GM23248 (cell line): ENCODE results near the gene SLC22A3. TPM values are rescaled to one million over a fixed set of nuclear protein-coding genes. Genes with fewer than 3 reads are reported as not detected.
"Not testable (repeated sequence)": the region's sequence is repeated elsewhere in the genome, so short reads cannot be mapped to it uniquely, and the experiment has no call there.

Experiments used
- DNase-seq: peaks from one replicate; pipeline ENCODE4 v3.0.0-alpha.2; 2015
- H2AFZ ChIP-seq: fragments of 200-600 bp; sonication (generic); 2 replicates; pipeline ENCODE4 v1.6.1; 2016; ENCODE audit warnings: antibody characterized with exemption
- H3F3A ChIP-seq: fragments of 200-600 bp; sonication (generic); 2 replicates; pipeline ENCODE4 v1.6.1; 2016; ENCODE audit warnings: mild to moderate bottlenecking, antibody characterized with exemption, mixed run types; ENCODE audit not compliant: insufficient read depth
- H3K27ac ChIP-seq: fragments of 200-600 bp; sonication (generic); 2 replicates; pipeline ENCODE4 v1.5.1; 2016; ENCODE audit warnings: mild to moderate bottlenecking
- H3K27me3 ChIP-seq: fragments of 200-600 bp; sonication (generic); replicated peaks from 2 replicates; pipeline ENCODE4 v1.6.1; 2016; ENCODE audit warnings: mild to moderate bottlenecking; ENCODE audit not compliant: insufficient read depth
- H3K36me3 ChIP-seq: fragments of 200-600 bp; sonication (generic); 2 replicates; pipeline ENCODE4 v1.6.1; 2016; ENCODE audit warnings: low read depth, mild to moderate bottlenecking
- H3K4me1 ChIP-seq: fragments of 200-600 bp; sonication (generic); 2 replicates; pipeline ENCODE4 v1.6.1; 2016; ENCODE audit warnings: mild to moderate bottlenecking; ENCODE audit not compliant: insufficient read depth
- H3K4me2 ChIP-seq: fragments of 200-600 bp; sonication (generic); one replicate; pipeline ENCODE4 v1.6.1; 2016; ENCODE audit warnings: mild to moderate bottlenecking; ENCODE audit not compliant: unreplicated experiment
- H3K4me3 ChIP-seq: fragments of 200-600 bp; sonication (generic); 2 replicates; pipeline ENCODE4 v1.5.1; 2016; ENCODE audit warnings: mild to moderate bottlenecking
- H3K79me2 ChIP-seq: fragments of 200-600 bp; sonication (generic); 2 replicates; pipeline ENCODE4 v1.6.1; 2016; ENCODE audit warnings: mild to moderate bottlenecking; ENCODE audit not compliant: insufficient read depth
- H3K9ac ChIP-seq: fragments of 200-600 bp; sonication (generic); 2 replicates; pipeline ENCODE4 v1.6.1; 2016; ENCODE audit warnings: mild to moderate bottlenecking
- H3K9me2 ChIP-seq: fragments of 200-600 bp; sonication (generic); 2 replicates; pipeline ENCODE4 v1.6.1; 2016; ENCODE audit warnings: mixed run types, mild to moderate bottlenecking, moderate library complexity; ENCODE audit not compliant: insufficient read depth
- H3K9me3 ChIP-seq: fragments of 200-600 bp; sonication (generic); one replicate; pipeline ENCODE4 v1.6.1; 2017; ENCODE audit warnings: low read depth
- H4K20me1 ChIP-seq: fragments of 200-600 bp; sonication (generic); 2 replicates; pipeline ENCODE4 v1.6.0; 2016; ENCODE audit not compliant: insufficient read depth
- EZH2 ChIP-seq: fragments of 200-600 bp; sonication (generic); IDR thresholded peaks from 2 replicates; pipeline ENCODE4 v1.6.1; 2018; ENCODE audit warnings: antibody characterized with exemption, mild to moderate bottlenecking; ENCODE audit not compliant: insufficient read depth, poor library complexity, severe bottlenecking
- EZH2phosphoT487 ChIP-seq: fragments of 200-600 bp; sonication (generic); IDR thresholded peaks from 2 replicates; pipeline ENCODE4 v1.6.1; 2018; ENCODE audit warnings: antibody characterized with exemption, moderate library complexity, mild to moderate bottlenecking, low read depth; ENCODE audit not compliant: insufficient read depth
- WGBS, 2 experiments: methylation state at CpG; one replicate each; pipeline ENCODE4 v1.1.6; 2015 to 2017; ENCODE audit warnings: low lambda C conversion rate in 2 of 2, low coverage in 1 of 2; ENCODE audit errors: missing lambda C conversion rate in 2 of 2; 5-methylcytosine and 5-hydroxymethylcytosine counted together
- in situ Hi-C: fragments of 300-500 bp; cut with MboI; formaldehyde crosslinking; loops from 2 replicates; pipeline ENCODE4 v1.15.0; 2020
- polyA plus RNA-seq: library from polyadenylated mRNA; unstranded; fragments of >200 nt; fragmentation: Nextera tagmentation; extraction: Ambion mirVana; gene quantifications from 2 replicates; pipeline ENCODE4 v1.2.1, GENCODE V29; 2016
- total RNA-seq: library from RNA; depleted of rRNA; stranded (reverse); fragments of >200 nt; shearing (Covaris generic); gene quantifications from 2 replicates; pipeline ENCODE4 v1.2.3, GENCODE V29; 2014

SLC22A3 gene
- total and polyA plus RNA-seq, 2 experiments from 2014 or later = not detected

DNA sequence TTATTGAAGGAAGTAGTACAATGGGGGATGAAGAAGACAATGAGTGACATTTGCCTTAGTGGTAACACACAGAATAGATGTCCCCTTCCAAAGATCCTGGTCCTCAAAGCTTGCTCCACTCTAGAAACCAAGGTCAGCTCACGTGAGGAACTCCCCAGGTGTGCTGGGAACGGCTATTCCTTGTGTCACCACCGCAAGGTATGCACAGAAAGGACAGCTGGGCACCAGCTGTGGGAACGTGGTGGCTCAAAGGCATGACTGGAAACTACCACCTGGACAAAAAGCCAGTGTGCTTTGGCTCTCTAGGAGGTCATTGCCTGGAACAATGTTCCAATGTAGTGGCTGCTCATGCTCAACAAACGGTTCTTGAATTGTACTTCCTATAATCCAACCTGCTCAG lies 94.0 kb downstream of the SLC22A3 start:
- TF ChIP-seq EZH2phosphoT487 (no peak), EZH2 (no peak)
- Histone ChIP-seq H3F3A (no peaks in the 10 kb centered on the region), H3K9me3 (no peaks in the 10 kb centered on the region), H3K4me3 (no peak overlapping the region), H3K27me3 (no peaks in the 10 kb centered on the region), H3K27ac (no peak overlapping the region), H4K20me1 (no peaks in the 10 kb centered on the region), H3K4me1 (no peaks in the 10 kb centered on the region), H2AFZ (no peak overlapping the region), H3K9me2 (no peaks in the 10 kb centered on the region), H3K79me2 (no peaks in the 10 kb centered on the region), H3K36me3 (no peaks in the 10 kb centered on the region), H3K9ac (no peak overlapping the region), H3K4me2 (no peak overlapping the region)
- 64 to 65% methylated on average over 5 of the region's 5 CpGs for WGBS, 2 experiments
- no peak for DNase-seq
- in situ Hi-C loops = no loop called here

DNA sequence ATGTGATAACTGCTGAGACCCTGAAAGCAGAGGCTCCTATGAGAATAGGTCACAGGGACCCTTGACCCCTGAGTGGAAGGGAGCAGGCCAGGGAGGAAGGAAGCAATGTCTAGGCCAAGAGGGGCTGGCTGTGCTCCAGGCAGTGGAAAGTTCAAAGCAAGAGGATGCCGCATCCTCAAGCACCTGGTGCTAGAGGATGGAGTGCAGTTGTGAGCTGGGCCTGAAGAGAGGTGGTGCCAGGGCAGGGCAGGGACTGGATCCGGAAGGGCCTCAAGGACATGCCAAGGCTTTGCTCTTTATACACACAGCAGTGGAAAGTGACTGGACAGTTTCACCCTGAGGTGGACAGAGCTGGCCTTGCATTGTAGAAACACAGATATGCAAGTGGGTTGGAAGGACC lies 97.0 kb downstream of the SLC22A3 start:
- Histone ChIP-seq H3K9ac (no peak overlapping the region), H3K4me2 (no peak overlapping the region), H3K27me3 (no peaks in the 10 kb centered on the region), H3K36me3 (no peaks in the 10 kb centered on the region), H3K4me3 (no peak overlapping the region), H3F3A (no peaks in the 10 kb centered on the region), H3K9me2 (no peaks in the 10 kb centered on the region), H2AFZ (no peak overlapping the region), H3K4me1 (no peaks in the 10 kb centered on the region), H3K27ac (no peak overlapping the region), H4K20me1 (no peaks in the 10 kb centered on the region), H3K9me3 (no peaks in the 10 kb centered on the region), H3K79me2 (no peaks in the 10 kb centered on the region)
- in situ Hi-C loops = no loop called here
- TF ChIP-seq EZH2 = no peak
- no peak for TF ChIP-seq EZH2phosphoT487
- DNase-seq = no peak
- WGBS, 2 experiments = 61 to 78% methylated on average over 2 of the region's 2 CpGs

DNA sequence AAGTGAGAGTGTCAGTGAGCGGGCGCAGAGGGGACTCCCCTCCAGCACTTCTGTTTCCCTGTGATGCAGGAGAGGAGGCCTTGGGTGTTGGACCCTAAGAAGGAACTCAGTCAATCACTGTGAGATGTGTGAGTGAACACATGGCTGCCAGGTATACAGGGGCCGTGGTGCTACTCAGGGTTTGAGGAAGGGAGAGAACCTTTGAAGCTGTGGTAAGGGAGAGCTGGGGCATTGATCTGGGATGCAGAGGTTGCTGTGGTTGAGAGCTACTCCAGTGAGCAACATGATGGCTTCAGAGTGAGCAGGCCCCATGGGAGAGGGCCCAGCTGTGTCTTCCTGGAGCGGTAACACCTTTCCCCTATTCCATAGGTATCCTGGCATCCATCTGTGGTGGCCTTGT lies 99.2 kb downstream of the SLC22A3 start:
- Histone ChIP-seq H4K20me1 (no peaks in the 10 kb centered on the region), H3K79me2 (no peaks in the 10 kb centered on the region), H3K9me2 (no peaks in the 10 kb centered on the region), H3K4me3 (no peak overlapping the region), H3K4me1 (no peaks in the 10 kb centered on the region), H3K4me2 (no peak overlapping the region), H3K9ac (no peak overlapping the region), H2AFZ (no peak overlapping the region), H3K27me3 (no peaks in the 10 kb centered on the region), H3K36me3 (no peaks in the 10 kb centered on the region), H3K27ac (no peak overlapping the region), H3K9me3 (no peaks in the 10 kb centered on the region), H3F3A (no peaks in the 10 kb centered on the region)
- 81 to 86% methylated on average over 4 of the region's 4 CpGs for WGBS, 2 experiments
- TF ChIP-seq EZH2 = no peak
- TF ChIP-seq EZH2phosphoT487 = no peak
- in situ Hi-C loops = no loop called here
- DNase-seq = no peak

DNA sequence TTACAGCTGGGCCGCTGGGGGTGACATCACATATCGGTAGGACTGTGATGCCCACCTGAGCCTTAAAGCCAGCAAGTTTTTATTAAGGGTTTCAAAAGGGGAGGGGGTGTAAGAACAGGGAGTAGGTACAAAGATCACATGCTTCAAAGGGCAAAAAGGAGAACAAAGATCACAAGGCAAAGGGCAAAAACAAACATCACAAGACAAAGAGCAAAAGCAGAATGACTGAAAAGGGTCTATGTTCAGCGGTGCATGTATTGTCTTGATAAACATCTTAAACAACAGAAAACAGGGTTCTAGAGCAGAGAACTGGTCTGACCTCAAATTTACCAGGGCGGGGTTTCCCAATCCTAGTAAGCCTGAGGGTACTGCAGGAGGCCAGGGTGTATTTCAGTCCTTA lies 101.6 kb downstream of the SLC22A3 start:
- not testable (repeated sequence) for H3K27me3 ChIP-seq, H3K4me1 ChIP-seq, H3F3A ChIP-seq, H2AFZ ChIP-seq, H3K4me2 ChIP-seq, H3K9me3 ChIP-seq, H3K9ac ChIP-seq, H3K27ac ChIP-seq, H3K4me3 ChIP-seq, DNase-seq, H3K79me2 ChIP-seq, H4K20me1 ChIP-seq, H3K36me3 ChIP-seq, H3K9me2 ChIP-seq
- in situ Hi-C loops = loop anchor here (10.0 to 25.0 kb wide), 3 partner anchors 345 to 762 kb away; partner anchors contain the start of gene SOD2
- 80 to 82% methylated on average over 4 of the region's 4 CpGs for WGBS, 2 experiments

DNA sequence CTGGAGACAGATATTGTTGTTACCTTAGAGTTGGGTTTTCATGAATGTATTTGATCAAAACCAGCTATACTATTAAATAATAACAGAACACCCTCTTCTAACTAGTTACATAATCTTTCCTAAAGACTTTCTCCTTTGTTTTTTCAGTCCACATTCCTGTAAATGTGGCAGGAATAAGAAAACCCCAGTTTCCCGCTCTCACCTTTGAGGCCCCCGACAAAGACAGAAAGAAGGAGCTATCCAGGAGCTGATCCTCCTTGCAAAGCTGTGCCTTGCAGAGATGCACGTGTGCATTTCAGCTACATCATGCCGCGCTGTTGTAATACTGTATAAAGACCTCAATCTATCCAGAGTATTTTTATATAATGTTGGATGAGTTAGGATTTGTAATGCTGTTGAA lies 102.7 kb downstream of the SLC22A3 start:
- Histone ChIP-seq H3F3A (no peaks in the 10 kb centered on the region), H4K20me1 (no peaks in the 10 kb centered on the region), H3K9ac (no peak overlapping the region), H3K4me1 (peaks cover 8% of the 10 kb centered on the region), H3K27ac (no peak overlapping the region), H3K79me2 (no peaks in the 10 kb centered on the region), H3K36me3 (no peaks in the 10 kb centered on the region), H3K9me2 (no peaks in the 10 kb centered on the region), H3K27me3 (no peaks in the 10 kb centered on the region), H3K4me2 (no peak overlapping the region), H3K9me3 (no peaks in the 10 kb centered on the region), H2AFZ (no peak overlapping the region), H3K4me3 (no peak overlapping the region)
- WGBS, 2 experiments = 87 to 88% methylated on average over 5 of the region's 5 CpGs
- no peak for DNase-seq
- in situ Hi-C loops = loop anchor here (10.0 to 25.0 kb wide), 3 partner anchors 346 to 764 kb away; partner anchors contain the start of gene SOD2
- TF ChIP-seq EZH2phosphoT487 (no peak), EZH2 (no peak)
